ENCODE measurements around the gene RAP1B.
"Not testable (repeated sequence)": the region's sequence is repeated elsewhere in the genome, so short reads cannot be mapped to it uniquely, and the experiment has no call there.

The RAP1B gene

GRCh38 chr12:68633614-68634558 is 23.2 kb downstream of the RAP1B start:
- H3K4me3 ChIP-seq (ENCODE audit: low read length), result no peak overlapping the region
- TF ChIP-seq ZNF274 (IDR thresholded peaks at IDR 0.05; ENCODE audit: low read depth, low read length), result no peak

DNA sequence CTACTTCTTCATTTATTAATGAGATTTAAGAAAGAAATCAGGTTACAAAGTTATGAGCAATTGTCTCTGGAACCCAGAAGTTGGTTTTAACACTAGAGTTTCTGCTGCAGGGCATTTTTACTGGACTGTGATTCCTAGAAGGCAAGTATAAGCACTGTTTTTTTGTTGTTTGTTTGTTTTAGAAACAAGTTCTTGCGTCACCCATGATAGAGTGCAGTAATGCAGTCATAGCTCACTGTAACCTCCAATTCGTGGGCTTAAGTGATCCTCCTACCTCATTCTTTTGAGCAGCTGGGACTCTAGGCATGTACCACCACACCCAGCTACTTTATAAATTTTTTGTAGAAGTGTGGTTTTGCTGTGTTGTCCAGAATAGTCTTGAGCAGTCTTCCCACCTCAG is 25.6 kb downstream of the RAP1B start:
- H3K4me3 ChIP-seq (ENCODE audit: low read length), result no peak overlapping the region
- no peak for TF ChIP-seq ZNF274 (IDR thresholded peaks at IDR 0.05; ENCODE audit: low read depth, low read length)

- not testable (repeated sequence) for H3K4me3 ChIP-seq (ENCODE audit: low read length)
Observed at GRCh38 chr12:68637439-68637838, 26.7 kb downstream of the RAP1B start.

DNA sequence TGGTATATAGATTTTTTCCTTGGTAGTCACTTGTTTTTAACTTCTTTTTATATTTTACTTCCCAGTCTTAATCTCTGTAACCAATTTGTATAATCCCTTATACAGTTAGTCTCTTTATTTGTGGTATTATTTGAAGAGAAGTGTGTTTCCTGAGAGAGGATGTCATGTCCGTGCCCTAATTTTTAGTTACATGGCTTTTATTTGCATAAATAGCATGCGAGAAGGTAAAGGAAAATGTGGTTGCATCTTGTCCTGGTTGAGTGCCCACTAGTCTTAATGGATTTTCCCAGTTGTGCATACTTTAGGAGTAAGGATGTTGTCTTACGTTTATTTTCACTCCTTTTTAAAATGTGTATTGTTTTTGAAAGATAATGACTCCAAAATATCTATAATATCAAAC is 27.5 kb downstream of the RAP1B start:
- TF ChIP-seq ZNF274 (IDR thresholded peaks at IDR 0.05; ENCODE audit: low read depth, low read length), result no peak
- no peak overlapping the region for H3K4me3 ChIP-seq (ENCODE audit: low read length)

- TF ChIP-seq ZNF274 (IDR thresholded peaks at IDR 0.05; ENCODE audit: low read depth, low read length), result no peak
- H3K4me3 ChIP-seq (ENCODE audit: low read length), result no peak overlapping the region
Observed at GRCh38 chr12:68638721-68639395, 28.2 kb downstream of the RAP1B start.

GRCh38 chr12:68639396-68639767 is 28.7 kb downstream of the RAP1B start:
- no peak for TF ChIP-seq ZNF274 (IDR thresholded peaks at IDR 0.05; ENCODE audit: low read depth, low read length)
- no peak overlapping the region for H3K4me3 ChIP-seq (ENCODE audit: low read length)

DNA sequence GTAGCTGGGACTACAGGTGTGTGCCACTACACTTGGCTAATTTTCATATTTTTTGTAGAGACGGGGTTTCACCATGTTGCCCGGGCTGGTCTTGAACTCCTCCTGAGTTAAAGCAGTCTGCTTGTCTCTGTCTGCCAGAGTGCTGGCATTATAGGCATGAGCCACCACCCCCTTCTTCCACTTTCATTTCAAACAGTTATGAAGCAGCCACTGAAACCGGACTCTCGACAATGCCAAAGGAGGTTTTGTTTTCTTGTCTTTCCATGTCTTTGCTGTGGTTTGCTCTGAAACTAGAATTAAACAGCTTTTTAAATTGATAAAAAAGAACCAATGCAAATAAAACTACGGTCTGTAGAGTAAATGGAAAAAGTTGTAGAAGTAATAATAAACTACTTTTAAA is 30.4 kb downstream of the RAP1B start:
- no peak for TF ChIP-seq ZNF274 (IDR thresholded peaks at IDR 0.05; ENCODE audit: low read depth, low read length)
- H3K4me3 ChIP-seq (ENCODE audit: low read length), result peak overlapping the region; percentile 59; the same call in 1 of the 2 replicates

DNA sequence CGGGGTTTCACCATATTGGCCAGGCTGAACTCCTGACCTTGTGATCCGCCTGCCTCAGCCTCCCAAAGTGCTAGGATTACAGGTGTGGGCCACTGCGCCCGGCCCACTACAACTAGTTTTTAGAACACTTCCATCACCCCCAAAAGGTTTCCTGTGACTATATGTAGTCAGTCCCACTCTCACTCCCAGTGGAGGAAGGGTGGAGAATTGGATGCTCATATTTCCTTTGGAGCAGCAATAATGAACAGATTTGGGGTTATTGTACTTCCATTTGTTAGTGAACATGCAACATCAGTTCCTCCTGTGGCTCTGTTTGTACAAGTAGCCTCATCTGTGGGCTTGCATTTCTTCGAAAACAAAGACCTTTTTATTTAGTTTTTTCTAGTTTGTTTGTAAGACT is 35.8 kb downstream of the RAP1B start:
- H3K4me3 ChIP-seq (ENCODE audit: low read length), result no peak overlapping the region
- no peak for TF ChIP-seq ZNF274 (IDR thresholded peaks at IDR 0.05; ENCODE audit: low read depth, low read length)

- H3K4me3 ChIP-seq (ENCODE audit: low read length), result no peak overlapping the region
- TF ChIP-seq ZNF274 (IDR thresholded peaks at IDR 0.05; ENCODE audit: low read depth, low read length), result no peak
Observed at GRCh38 chr12:68647507-68647906, 36.8 kb downstream of the RAP1B start.

DNA sequence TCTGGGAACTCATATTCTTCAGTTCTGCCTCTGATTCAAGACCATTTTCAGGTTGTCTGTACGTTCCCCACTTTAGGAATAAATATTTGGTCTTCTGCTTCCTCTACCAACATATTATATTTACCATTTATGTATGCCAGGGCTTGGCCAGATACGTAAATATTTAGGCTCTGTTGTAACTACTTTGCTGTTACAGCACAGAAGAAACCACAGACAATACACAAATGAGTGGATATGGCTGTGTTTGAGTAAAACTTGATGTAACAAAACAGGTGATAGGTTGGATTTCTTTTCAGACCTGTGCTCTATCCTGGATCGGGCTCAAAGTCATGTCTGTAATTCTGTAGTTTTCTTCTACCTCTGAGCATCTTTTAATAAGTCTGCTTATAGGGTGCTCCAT is 37.5 kb downstream of the RAP1B start:
- TF ChIP-seq ZNF274 (IDR thresholded peaks at IDR 0.05; ENCODE audit: low read depth, low read length), result no peak

DNA sequence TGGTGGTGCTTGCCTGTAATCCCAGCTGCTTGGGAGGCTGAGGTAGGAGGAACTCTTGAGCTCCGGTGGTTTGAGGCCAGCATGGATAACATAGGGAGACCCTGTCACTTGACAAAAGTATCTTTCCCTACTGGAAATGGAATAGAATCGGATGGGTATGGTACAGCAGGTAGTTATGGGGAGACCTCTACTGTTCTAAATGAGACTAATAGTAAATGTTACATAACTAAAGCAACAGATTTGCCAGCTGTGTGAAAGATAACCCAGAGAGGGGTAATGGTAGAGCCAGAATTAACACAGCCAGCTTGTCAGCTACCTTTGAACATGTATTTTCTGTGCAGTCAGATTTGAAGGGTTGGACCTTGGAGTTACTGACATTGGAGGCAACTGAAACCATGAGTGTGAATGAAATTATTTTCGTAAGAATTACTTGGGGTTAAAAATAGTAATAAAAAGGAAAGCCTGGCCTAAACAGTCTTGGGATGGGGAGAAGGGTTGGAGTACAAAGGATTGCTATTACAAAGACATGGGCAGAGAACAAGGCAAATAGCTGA is 54.4 kb downstream of the RAP1B start:
- H3K4me3 ChIP-seq (ENCODE audit: low read length), result no peak overlapping the region
- no peak for TF ChIP-seq ZNF274 (IDR thresholded peaks at IDR 0.05; ENCODE audit: low read depth, low read length)

More for the DNA sequence above, 37.5 kb downstream of the RAP1B start:
- no peak overlapping the region for H3K4me3 ChIP-seq (ENCODE audit: low read length)

DNA sequence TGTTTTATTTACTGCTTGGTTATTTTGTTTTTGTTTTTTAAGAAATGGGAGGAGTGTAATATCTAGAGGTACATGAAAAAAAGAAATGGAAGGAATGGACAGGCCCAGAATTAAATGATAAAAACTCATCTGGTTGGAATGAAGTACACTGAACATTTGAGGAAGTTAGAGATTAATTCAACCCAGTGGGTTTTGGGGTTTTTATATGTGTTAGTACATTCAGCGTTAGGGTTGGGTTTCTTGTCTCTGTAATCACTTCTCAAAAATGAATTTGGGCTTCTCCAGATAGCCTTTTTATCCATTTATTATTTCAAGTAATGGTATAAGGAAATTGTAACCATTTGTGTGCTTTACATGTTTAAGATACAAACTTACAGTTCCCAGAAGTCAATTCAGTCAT is 56.6 kb downstream of the RAP1B start:
- H3K4me3 ChIP-seq (ENCODE audit: low read length), result no peak overlapping the region
- TF ChIP-seq ZNF274 (IDR thresholded peaks at IDR 0.05; ENCODE audit: low read depth, low read length), result no peak

- no peak for TF ChIP-seq ZNF274 (IDR thresholded peaks at IDR 0.05; ENCODE audit: low read depth, low read length)
- H3K4me3 ChIP-seq (ENCODE audit: low read length), result no peak overlapping the region
Observed at GRCh38 chr12:68667896-68668295, 57.2 kb downstream of the RAP1B start.

DNA sequence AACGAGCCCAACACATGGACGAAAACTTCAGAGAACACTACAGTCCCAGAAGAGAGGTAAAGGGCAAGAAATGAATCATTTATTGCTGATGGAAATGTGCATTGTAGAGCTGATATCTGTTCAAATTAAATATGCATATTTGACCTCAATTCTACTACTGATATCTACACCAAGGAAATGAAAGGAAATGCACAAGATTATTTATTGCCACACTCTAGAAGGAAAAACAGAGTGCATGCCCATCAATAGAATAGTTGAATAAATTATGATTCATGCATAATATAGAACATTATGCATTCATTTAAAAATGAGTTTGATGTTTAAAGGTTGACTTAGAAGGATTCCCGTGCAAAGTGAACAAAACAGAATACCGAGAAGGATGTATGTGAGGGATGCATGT is 60.5 kb downstream of the RAP1B start:
- H3K4me3 ChIP-seq (ENCODE audit: low read length), result no peak overlapping the region
- no peak for TF ChIP-seq ZNF274 (IDR thresholded peaks at IDR 0.05; ENCODE audit: low read depth, low read length)

DNA sequence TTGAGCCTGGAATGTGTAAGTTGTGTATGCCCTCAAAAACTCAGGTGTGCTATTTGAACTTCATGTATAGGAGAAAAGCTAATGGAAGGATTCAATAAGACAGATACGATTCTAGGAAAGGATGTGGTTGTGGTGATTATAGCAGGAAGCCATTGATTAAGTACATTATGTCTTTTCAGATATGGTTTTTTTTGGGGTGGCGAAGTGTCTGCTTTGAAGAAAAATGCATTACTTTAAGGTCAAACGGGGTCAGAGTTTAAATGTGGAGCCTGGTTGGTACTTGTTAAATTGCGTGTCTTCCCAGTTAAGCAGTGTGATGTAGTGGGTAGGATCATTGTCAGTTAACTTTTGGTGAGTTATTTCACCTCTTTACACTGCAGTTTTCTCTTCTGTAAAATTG is 63.1 kb downstream of the RAP1B start:
- H3K4me3 ChIP-seq (ENCODE audit: low read length), result no peak overlapping the region
- no peak for TF ChIP-seq ZNF274 (IDR thresholded peaks at IDR 0.05; ENCODE audit: low read depth, low read length)
